HK-2 (cell line): ENCODE results near the gene ANKRD42.

ENCODE experiments used
- DNase-seq: peaks from one replicate; pipeline ENCODE4 v3.0.0-alpha.2; 2018; ENCODE audit not compliant: unreplicated experiment

ANKRD42 gene

DNA sequence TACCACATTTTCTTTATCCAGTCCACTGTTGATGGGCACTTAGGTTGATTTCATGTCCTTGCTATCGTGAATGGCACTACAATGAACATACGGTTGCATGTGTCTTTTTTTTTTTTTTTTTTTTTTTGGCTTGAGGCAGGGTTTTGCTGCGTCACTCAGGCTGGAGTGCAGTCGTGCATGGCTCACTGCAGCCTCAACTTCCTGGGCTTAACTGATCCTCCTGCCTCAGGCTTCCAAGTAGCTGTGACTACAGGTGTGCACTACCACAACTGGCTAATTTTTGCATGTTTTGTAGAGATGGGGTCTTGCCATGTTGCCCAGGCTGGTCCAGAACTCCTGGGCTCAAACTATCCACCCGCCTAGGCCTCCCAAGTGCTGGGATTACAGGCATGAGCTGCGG is 94.1 kb downstream of the ANKRD42 start:
- DNase-seq = no peak

DNA sequence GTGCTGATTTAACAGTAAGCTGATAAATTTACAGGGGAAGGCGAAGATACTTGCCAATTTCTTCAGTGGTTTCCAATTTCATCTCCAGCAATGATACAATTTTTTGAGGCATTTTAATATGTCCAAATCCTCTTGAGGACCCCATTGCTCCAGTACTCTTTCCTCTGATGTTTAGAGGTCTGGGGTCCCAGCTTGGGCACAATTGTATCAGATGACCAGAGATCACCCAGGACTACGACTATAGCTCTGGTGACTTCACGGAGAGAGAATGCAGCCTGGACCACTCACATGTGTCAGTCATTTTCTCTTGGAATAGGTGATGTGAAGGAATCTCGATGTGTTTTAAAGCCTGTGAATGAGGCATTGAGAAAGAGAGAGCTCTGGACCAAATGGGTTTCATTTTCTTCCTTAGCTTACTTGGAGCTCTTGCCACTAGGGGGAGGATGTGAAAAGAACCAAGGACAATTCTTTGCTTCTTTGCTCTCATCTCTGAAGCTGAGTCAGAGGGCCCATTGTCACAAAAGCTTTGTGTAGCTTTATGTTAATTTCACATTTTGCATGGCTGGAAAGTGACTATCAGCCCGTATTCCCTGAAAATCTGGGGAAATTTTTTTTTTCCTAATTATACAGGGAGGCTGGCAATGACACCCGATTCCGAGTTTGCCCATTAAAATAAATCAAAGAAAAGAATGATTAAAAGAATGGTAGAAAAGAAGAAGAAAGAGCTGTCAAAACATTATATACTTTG is 99.4 kb downstream of the ANKRD42 start:
- DNase-seq = peak; percentile 1

DNA sequence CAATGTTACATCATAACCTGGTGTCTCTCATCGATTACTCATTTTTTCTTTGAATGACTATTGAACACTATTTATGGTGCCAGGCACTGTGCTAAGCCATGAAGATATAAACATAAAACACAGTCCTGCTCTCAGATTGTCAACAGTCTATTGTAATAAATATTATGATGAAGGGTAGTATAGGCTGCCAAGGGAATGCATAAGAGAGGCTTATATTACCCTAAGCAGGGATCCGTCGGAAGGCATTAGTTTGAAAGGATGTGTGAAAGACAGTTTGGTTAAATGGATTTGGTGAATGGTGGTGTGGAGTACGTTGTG is 99.9 kb downstream of the ANKRD42 start:
- no peak for DNase-seq

DNA sequence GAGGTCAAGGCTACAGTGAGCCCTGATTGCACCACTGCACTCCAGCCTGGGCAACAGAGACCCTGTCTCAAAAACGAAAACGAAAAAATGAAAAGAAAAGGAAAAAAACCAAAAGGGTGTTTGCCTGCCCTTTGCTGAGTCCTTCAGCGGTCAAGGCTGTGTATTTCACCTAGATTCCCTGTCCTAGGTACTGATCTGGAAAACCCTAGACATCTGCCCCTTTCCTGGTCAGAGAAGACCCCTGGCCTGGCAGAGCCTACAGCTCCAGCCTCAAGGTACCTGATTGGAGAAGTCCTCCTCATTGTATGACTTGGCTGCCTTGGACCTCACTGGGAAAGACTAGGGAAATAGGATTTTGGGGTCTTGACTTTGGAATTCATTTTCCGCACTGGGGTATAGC is 100.7 kb downstream of the ANKRD42 start:
- DNase-seq = no peak
